ENCODE results near the gene TBX3.

Gene TBX3

GRCh38 chr12:114668886-114669288, 15.1 kb downstream of the TBX3 start:
- no peak for FAIRE-seq

DNA sequence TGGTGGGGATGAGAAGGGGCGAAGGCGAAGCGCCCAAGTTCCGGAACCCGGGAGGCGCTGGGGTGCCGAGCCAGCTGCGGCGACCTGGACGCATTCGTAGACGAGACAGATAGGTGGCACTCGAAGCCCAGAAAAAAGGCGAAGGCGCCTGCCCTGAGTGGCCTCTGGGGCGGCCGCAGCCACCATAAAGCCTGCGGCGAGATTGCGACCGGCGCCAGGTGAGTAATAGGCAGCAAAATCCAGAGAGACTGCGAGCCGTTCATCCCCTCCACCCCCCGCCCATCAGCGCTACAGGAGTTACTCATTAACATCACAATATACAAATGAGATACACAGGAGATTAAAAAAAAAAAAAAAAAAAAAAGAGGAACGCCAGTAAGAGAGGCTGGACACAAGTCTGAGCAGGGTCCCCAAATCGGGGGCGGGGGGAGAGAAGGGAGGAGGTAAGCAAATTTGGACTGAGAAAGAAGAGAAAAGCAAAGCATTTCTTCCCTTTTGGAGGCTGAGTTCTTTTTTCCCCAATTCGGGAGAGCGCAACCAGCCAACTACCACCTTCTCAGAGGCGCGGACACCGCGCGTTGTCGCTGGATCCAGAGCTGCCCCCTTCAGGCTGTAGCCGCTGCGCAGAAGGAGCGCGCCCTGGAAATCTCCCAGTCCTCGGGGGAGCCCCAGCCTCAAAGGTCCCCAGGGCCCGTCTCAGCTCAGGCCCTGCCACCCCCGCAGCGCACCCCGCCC, 15.7 kb downstream of the TBX3 start:
- peak; percentile 82 for DNase-seq (ENCODE audit: low spot score)
- peak; percentile 69 for FAIRE-seq

More at GRCh38 chr12:114668886-114669288, 15.1 kb downstream of the TBX3 start:
- no peak for DNase-seq (ENCODE audit: low spot score)

- FAIRE-seq (no peak), DNase-seq (ENCODE audit: low spot score) (no peak)
Measured at GRCh38 chr12:114667669-114668150, 16.3 kb downstream of the TBX3 start.

DNA sequence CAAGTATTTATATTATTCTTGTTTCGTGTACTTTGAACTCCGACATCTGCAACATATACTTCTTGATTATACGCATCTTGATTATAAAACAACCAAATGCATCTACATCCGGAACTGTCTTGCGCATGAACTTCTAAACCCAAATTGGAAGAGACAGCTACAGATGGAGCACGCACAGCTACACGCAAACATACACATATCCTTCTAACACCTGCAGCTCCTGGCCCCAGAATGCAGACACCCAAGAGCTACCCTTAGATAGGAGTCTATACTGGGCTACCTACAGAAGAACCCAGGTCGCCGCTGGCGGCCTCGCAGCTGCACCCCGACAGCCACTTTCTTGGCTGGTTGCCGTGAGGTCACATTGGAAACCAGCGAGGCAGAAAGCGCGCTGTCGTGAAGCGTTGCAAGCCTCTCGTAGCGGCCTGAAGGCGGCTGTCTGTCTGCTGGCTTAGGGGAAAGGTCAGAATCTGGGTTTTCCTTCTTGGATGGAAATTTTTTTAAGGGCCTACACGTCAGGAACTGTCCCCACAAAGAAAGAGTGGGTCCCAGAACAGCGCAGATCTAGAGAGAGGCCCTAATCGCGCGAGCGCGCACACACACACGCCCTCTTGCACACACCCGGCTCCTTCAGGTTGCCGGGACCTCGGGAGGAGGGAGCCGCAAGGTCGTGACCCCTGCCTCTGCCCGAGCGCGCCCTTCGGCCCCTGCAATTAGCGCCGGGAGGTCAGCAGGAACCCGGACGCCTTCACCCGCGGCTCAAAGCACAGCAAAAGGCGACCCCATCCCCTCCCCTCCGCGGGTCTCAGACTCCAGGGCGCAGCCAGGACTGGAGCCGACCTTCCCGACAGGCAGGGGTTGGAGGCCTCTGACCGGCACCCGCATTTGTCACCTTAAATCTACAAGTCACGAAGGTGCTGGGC, 17.0 kb downstream of the TBX3 start:
- FAIRE-seq (no peak), DNase-seq (ENCODE audit: low spot score) (no peak)

DNA sequence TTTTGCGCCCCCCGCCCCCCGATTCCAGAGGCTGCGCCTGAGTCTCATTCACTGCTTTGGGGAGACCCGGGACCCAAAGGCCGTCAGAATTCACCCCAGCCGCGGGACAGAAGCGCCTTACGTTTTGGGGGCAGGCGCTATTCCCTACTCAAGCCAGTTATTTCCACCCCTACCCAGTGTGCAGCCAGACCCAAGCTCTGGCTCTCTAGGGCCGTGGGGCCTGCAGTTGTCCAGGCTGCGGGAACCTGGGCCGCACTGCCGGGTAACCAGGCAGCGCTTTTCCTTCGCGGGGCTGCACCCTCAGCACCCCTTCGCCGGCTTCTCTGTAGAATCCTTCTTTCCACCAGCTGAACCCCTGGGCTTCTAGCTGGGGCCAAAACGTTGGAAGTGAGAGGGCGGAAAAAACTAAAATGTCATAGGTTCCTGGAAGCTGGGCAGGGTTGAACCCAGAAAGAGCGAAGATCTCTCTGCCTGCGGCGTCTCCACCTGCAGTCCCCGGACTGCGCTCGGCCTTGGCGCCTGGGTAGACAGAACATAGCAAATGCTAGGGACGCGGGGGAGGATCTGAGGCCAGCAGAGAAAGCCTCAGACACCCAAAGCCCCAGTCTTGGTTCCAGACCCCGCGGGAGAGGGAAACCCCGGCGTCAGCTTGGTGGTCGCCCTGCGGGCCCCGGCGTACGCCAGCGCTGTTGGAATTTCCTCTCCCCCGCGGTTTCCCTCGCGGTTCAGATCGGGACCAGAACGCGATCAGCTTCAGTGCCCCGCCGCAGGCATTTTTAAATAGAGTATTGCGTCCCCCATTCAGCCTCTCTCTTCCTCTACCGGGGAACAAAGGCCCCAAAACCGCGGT, 18.3 kb downstream of the TBX3 start:
- no peak for DNase-seq (ENCODE audit: low spot score)
- FAIRE-seq = no peak

GRCh38 chr12:114664651-114665320, 19.2 kb downstream of the TBX3 start:
- FAIRE-seq = no peak

GRCh38 chr12:114662512-114663177, 21.3 kb downstream of the TBX3 start:
- DNase-seq (ENCODE audit: low spot score) (peak; percentile 84), FAIRE-seq (peak; percentile 86)

More at GRCh38 chr12:114664651-114665320, 19.2 kb downstream of the TBX3 start:
- DNase-seq (ENCODE audit: low spot score) = no peak

DNA sequence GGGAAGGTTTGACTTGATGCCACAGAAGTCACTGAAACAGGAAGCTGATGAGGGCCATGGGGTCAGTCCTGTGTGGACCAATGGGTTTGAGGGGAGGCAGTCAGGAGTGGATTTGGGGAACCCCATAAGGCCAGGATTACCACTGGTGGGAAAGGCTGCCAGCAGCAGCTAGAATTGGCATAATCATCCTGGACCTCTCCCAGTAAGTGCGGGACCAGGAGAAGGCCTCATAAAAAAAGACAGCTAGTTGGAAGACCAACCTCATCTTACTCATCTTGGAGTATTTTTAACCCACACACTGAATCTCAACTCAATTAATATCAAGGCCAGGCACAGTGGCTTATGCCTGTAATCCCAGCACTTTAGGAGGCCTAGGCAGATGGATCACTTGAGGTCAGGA, 22.7 kb downstream of the TBX3 start:
- FAIRE-seq = no peak
- no peak for DNase-seq (ENCODE audit: low spot score)

GRCh38 chr12:114659084-114659483, 24.9 kb downstream of the TBX3 start:
- DNase-seq (ENCODE audit: low spot score) (no peak), FAIRE-seq (no peak)

DNA sequence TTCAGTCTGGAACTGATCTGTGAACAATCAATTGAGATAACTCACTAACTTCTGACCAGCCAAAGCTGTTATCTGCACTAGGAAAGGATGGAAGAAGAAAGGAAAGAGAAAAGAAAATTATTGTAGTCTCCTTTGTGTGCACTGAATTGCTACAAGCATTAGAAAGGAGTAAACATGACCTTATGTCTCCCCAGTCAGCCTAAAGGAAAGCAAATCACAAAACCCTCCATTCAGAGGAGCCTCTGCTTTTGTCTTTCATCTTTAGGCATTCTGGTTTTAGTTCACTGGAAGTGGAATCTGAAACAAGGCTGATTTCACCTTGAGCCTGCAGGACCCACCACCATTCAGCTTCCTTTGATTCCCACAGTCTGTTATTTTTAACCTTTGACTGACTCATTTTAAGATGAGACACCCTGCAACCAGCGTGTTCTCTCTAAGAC, 26.0 kb downstream of the TBX3 start:
- DNase-seq (ENCODE audit: low spot score) = no peak
- FAIRE-seq = no peak

DNA sequence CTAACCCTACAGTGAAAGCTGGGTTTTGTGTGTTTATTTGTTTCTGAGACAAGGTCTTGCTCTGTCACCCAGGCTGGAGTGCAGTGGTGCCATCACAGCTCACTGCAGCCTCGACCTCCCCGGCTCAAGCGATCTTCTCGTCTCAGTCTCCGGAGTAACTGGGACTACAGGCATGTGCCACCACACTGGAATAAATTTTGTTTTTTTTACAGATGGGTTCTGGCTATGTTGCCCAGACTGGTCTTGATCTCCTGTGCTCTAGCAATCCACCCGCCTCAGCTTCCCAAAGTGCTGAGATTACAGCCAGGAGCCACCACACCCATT, 26.4 kb downstream of the TBX3 start:
- FAIRE-seq = no peak
- DNase-seq (ENCODE audit: low spot score) = no peak

DNA sequence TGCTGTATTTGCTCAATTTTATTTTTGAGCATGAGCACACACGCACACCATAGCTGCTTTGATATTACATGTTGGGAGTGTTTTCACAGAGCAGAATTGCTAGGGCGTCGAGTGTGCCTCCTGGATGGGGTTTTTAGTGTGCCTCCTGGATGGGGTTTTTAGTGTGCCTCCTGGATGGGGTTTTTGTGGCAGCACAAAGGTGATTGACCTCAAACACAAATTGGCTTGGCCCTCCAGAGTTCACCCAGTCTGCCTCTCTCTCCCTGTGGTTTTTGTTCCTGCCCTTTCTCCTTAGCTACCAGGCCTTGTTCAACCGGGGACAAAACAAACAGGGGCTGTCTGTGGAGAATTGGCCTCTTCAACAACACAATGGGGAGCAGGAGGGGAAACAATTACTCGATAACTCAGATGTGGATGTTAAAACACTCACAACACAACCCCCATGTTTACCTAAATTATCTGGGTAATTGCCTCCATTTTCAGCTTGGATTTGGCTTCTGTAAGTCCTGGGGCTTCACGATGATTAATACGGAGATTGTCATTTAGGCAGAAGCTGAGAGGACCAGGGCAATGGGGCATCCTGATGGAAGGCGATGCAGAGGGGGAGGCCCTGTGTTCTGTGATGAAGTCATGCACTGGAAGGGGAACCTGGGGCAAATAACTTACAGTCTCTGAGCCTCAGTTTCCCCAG, 26.9 kb downstream of the TBX3 start:
- no peak for FAIRE-seq
- no peak for DNase-seq (ENCODE audit: low spot score)

DNA sequence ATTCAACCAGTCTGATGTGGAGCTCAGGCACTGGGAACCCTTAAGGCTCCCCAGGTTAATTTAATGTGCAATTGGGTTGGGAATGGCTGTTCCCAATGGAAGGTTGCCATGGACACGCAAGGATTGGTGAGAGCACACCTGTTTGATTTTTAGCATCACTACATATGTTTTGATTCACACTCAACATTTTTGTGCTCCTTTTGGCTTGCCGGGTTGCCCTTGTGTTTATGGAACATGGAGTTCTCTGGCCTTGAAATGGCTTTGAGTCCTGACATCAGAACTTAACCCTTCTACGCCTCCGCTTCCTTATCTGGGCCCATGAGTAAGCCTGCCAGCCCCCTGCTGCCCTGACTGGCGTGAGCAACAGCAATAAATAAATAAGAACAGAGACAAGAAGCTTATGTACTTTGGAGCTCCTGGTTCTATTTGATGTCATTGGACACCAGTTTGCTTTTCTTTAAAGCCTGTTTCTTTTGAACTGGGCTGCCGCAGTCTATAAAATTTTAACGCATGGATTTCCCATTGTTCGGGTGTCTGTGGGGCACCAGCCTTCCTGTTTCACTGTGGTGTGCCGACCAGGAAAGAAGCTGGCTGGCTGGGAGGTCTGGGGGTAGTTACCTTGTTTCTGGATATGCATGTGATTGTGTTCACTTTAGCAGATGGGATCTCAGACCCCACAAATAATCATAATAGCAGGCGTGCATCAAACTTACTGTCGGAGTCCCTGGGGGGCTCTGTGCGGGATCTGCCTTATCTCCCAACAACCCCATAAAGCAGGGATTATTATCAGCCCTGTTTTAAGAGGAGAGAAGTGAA, 27.8 kb downstream of the TBX3 start:
- FAIRE-seq (no peak), DNase-seq (ENCODE audit: low spot score) (no peak)

DNA sequence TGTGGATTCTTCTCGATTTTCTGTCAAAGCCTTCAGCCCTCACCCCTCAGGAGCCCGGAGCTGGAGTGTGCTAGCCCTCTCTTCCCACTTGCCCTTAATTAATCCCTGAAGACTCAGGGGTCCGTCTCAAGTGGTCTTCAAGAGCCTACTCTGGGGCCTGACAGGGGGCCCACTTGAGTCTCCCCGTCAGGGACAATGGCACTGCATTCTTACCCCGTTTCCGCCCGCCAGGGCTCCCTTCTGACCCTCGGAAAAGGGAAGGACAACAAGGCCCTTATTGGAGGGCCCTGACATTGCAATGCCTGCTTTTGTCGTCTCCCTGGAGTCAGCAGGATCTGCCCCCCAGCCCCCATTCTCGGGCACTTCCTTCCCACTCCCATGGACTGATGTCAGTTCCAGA, 34.4 kb downstream of the TBX3 start:
- DNase-seq (ENCODE audit: low spot score) (no peak), FAIRE-seq (no peak)

DNA sequence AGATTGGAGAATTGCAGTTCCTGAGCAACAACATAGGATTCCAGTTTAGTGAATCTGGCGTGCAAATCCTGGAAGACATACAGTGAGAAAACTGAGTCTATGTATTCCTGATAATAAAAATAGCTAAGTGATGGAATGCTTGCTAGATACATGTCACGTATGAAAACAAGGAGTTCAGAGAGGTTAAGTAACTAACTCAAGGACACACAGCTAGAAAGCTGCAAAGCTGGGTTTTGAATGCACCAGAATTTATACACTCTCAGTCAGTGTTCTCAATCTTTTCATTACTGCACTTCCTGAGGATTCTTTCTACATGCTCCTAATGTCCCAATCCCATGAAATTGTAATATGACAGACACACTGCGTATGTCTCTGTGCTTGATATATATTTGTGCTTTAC, 35.3 kb downstream of the TBX3 start:
- DNase-seq (ENCODE audit: low spot score) = no peak
- FAIRE-seq = no peak

- FAIRE-seq (no peak), DNase-seq (ENCODE audit: low spot score) (no peak)
Measured at GRCh38 chr12:114638790-114639435, 45.1 kb downstream of the TBX3 start.

GRCh38 chr12:114636723-114637480, 47.1 kb downstream of the TBX3 start:
- DNase-seq (ENCODE audit: low spot score) = no peak
- no peak for FAIRE-seq

DNA sequence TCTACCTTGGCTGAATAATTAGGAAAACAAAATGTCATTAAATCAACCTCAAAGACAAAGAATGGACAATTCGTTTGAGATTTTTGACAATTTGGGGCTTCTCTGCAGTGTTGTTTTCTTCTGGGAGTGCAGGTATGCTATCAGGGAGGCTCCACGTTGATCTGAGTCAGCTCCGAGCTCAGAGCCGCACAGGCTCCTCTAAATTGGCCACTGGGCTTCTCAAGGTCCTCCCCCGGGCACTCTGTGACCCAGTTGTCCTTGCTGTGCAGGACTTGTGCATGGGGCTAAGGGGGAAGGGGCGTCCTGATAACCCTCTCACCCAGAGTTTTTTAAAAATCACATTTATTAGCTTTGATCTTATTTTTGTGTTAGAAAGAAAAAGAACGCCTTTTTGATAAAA, 52.7 kb downstream of the TBX3 start:
- DNase-seq (ENCODE audit: low spot score) (no peak), FAIRE-seq (no peak)

Measured in RCC 7860 (cell line).